ENCODE data around the gene STAT5B. TPM values are rescaled to one million over a fixed set of nuclear protein-coding genes. Genes with fewer than 3 reads are reported as not detected.

Gene STAT5B
- total and polyA plus RNA-seq, 9 of the 15 experiments (the other 6 are each of a cell fraction or from before 2014, with no cell fraction given): 20.8 to 176 (median 92.4) TPM

- TF ChIP-seq ZNF785 (CRISPR knock-in tag; IDR thresholded peaks at IDR 0.05): no peak
- no peak for TF ChIP-seq TAF15 (IDR thresholded peaks at IDR 0.05; ENCODE audit: low read depth, low read length)
- TF ChIP-seq NCOA4 (IDR thresholded peaks at IDR 0.05; ENCODE audit: partially characterized antibody): no peak
- no peak for TF ChIP-seq SIX5 (IDR thresholded peaks at IDR 0.05; ENCODE audit: borderline replicate concordance in 1 of 2, insufficient read depth in 1 of 2, low read depth in 1 of 2, low read length in 2 of 2)
- no peak for TF ChIP-seq PPARD (CRISPR knock-in tag; IDR thresholded peaks at IDR 0.05)
- TF ChIP-seq ASH1L (IDR thresholded peaks at IDR 0.05; ENCODE audit: borderline replicate concordance, low read depth, partially characterized antibody): no peak
- no peak for TF ChIP-seq ZNF146 (CRISPR knock-in tag; IDR thresholded peaks at IDR 0.05; ENCODE audit: unreplicated experiment)
- TF ChIP-seq SRSF9 (IDR thresholded peaks at IDR 0.05; ENCODE audit: borderline replicate concordance, low read depth, low read length): no peak
- TF ChIP-seq MCM2 (IDR thresholded peaks at IDR 0.05; ENCODE audit: low read depth): no peak
- 0 out of 2 replicates have a peak, but pooled peaks have one; percentile 21 for TF ChIP-seq ELF4 (CRISPR knock-in tag; IDR thresholded peaks at IDR 0.05)
- TF ChIP-seq, protein P1, sequence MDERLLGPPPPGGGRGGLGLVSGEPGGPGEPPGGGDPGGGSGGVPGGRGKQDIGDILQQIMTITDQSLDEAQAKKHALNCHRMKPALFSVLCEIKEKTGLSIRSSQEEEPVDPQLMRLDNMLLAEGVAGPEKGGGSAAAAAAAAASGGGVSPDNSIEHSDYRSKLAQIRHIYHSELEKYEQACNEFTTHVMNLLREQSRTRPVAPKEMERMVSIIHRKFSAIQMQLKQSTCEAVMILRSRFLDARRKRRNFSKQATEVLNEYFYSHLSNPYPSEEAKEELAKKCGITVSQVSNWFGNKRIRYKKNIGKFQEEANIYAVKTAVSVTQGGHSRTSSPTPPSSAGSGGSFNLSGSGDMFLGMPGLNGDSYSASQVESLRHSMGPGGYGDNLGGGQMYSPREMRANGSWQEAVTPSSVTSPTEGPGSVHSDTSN (CRISPR knock-in tag; IDR thresholded peaks at IDR 0.05; ENCODE audit: low read depth): no peak; the same call in 1 of the 2 replicates
- TF ChIP-seq, protein P1 (tag; conservative IDR thresholded peaks at IDR 0.05; ENCODE audit: low read depth): peak; percentile 92
- TF ChIP-seq, protein P2, sequence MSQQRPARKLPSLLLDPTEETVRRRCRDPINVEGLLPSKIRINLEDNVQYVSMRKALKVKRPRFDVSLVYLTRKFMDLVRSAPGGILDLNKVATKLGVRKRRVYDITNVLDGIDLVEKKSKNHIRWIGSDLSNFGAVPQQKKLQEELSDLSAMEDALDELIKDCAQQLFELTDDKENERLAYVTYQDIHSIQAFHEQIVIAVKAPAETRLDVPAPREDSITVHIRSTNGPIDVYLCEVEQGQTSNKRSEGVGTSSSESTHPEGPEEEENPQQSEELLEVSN (IDR thresholded peaks at IDR 0.05; ENCODE audit: borderline replicate concordance in 1 of 2, extremely low read depth in 1 of 2, insufficient read depth in 1 of 2, insufficient read length in 1 of 2, low read depth in 1 of 2, low read length in 1 of 2, poor library complexity in 1 of 2, severe bottlenecking in 1 of 2): no peak
- TF ChIP-seq ETS1 (conservative IDR thresholded peaks at IDR 0.05; ENCODE audit: control insufficient read depth, low read depth, low read length): no peak
- no peak for TF ChIP-seq RHOXF2B (CRISPR knock-in tag; conservative IDR thresholded peaks at IDR 0.05)
- TF ChIP-seq ZNF444 (CRISPR knock-in tag; IDR thresholded peaks at IDR 0.05): no peak
- TF ChIP-seq MEF2D (tag; conservative IDR thresholded peaks at IDR 0.05; ENCODE audit: low read depth): 0 out of 2 replicates have a peak, but pooled peaks have one; percentile 51
- TF ChIP-seq E2F3 (CRISPR knock-in tag; IDR thresholded peaks at IDR 0.05): no peak
- no peak for TF ChIP-seq ZNF184 (CRISPR knock-in tag; IDR thresholded peaks at IDR 0.05)
- no peak for TF ChIP-seq STAT5B (CRISPR knock-in tag; IDR thresholded peaks at IDR 0.05)
- no peak for TF ChIP-seq GTF2F1 (IDR thresholded peaks at IDR 0.05; ENCODE audit: low read depth, low read length)
- TF ChIP-seq NR2C2 (CRISPR knock-in tag; IDR thresholded peaks at IDR 0.05): no peak
- TF ChIP-seq NR2C2 (tag; IDR thresholded peaks at IDR 0.05): peak; percentile 70
- TF ChIP-seq CBX1 (IDR thresholded peaks at IDR 0.05; ENCODE audit: low read depth): no peak
Observed at GRCh38 chr17:42266918-42267766, 9.0 kb downstream of the STAT5B start (continued).

All from K562 (cell line).